Endometrial microvascular endothelial cells (primary cell): Measurements from ENCODE around the gene HCRTR2. TPM values are rescaled to one million over a fixed set of nuclear protein-coding genes. Genes with fewer than 3 reads are reported as not detected.
"Not testable (repeated sequence)": the region's sequence is repeated elsewhere in the genome, so short reads cannot be mapped to it uniquely, and the experiment has no call there.

Source experiments
- in situ Hi-C: cut with HindIII; loops from 2 replicates; pipeline ENCODE4 v1.10.0; 2017; ENCODE audit warnings: low sequenced_read_pairs, low pct_unique_long_range_greater_than_20kb; ENCODE audit errors: inconsistent ontology term
- total RNA-seq: library from RNA; depleted of rRNA; stranded (reverse); fragments of >200 nt; gene quantifications from one replicate; pipeline ENCODE4 v1.2.3, GENCODE V29; 2015; ENCODE audit errors: inconsistent ontology term

The HCRTR2 gene
- total RNA-seq, 1 donor from 2014 or later, result not detected

DNA sequence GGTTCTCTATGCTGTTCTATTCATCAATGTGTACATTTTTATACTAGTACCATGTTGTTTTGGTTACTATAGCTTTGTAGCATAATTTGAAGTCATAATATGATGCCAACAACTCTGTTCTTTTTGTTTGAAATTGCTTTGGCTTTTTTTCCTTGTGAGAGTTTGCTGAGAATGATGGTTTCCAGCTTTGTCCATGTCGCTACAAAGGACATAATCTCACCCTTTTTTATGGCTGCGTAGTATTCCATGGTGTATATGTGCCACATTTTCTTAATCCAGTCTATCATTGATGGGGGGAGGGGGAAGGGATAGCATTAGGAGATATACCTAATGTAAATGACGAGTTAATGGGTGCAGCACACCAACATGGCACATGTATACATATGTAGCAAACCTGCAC lies 122.9 kb downstream of the HCRTR2 start:
- in situ Hi-C loops, result not testable (repeated sequence)

- in situ Hi-C loops, result no loop called here
Measured at GRCh38 chr6:55299286-55299985, 125.1 kb downstream of the HCRTR2 start.

DNA sequence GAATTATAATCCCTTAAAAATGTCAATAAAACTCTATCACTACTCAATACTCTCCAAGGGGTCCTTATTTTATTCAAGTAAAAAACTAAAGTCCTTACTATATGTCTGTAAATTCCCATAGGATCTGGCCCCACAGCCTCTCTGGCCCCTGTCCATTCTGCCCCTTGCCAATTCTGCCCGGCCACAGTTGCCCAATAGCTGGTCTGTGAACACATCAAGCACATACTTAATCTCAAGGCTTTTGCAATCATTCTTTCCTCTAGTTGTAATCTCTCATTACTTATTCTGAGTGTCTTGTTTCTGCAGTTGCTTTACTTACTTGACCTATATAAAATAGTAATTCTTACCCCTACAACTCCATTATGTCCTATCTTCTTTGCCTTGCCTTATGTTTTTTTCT lies 130.4 kb downstream of the HCRTR2 start:
- in situ Hi-C loops, result no loop called here

- in situ Hi-C loops, result no loop called here
Measured at GRCh38 chr6:55319961-55320695, 145.8 kb downstream of the HCRTR2 start.

- in situ Hi-C loops, result no loop called here
Measured at GRCh38 chr6:55320696-55321086, 146.4 kb downstream of the HCRTR2 start.

DNA sequence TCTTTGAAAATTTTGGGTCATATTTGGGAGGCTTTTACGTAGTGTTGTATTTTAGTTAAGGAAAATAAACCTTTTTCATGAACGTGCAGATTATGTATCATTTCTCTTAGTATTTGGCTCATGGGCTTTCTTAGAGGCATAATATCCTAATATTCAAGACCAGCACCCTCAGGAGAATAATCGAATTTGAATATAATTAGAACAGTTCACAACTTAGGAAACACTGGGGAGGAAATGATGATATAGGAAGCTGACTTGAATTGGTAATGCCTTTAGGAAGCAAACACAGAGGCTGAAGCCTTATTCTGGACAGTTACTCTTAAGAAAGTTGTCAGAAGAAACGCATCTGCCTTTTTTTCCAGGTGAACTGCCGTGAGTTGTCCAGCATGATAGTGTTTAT lies 152.9 kb downstream of the HCRTR2 start, which contains the start of gene GFRAL:
Gene GFRAL (plus strand): TSS at position 301 of the 400 bp plus-strand sequence. CDS start 86 bp downstream, at position 387.
- in situ Hi-C loops, result no loop called here

Other genes starting within 250 kb of the HCRTR2 start
- not detected for gene GFRAL, start 153.0 kb downstream of the HCRTR2 start, total RNA-seq